K562 (cell line): ENCODE measurements around the gene INSIG1. TPM values are rescaled to one million over a fixed set of nuclear protein-coding genes. Genes with fewer than 3 reads are reported as not detected.

ENCODE experiments used
- ADNP ChIP-seq: fragments of 200-800 bp; sonication (Bioruptor generic); IDR thresholded peaks from 2 replicates; pipeline ENCODE4 v1.6.1; 2016; ENCODE audit warnings: missing genetic modification characterization, missing compliant biosample characterization
- CREB1 ChIP-seq, 2 experiments: sonication (generic) in 1 of 2; formaldehyde crosslinking in 1 of 2; IDR thresholded peaks; 2 replicates each; pipeline versions ENCODE4 v1.6.1 to v1.8.0; 2012 to 2022; ENCODE audit warnings: inconsistent platforms in 1 of 2, mild to moderate bottlenecking in 1 of 2, missing genetic modification reagents in 1 of 2, moderate library complexity in 1 of 2
- CXXC5 ChIP-seq: fragments of 250-450 bp; sonication (Bioruptor Pico); IDR thresholded peaks from 2 replicates; pipeline ENCODE4 v1.8.0; 2022; ENCODE audit warnings: inconsistent platforms, mild to moderate bottlenecking, moderate library complexity
- ELF2 ChIP-seq: fragments of 250-450 bp; sonication (Bioruptor Pico); IDR thresholded peaks from 2 replicates; pipeline ENCODE4 v1.5.0; 2021; ENCODE audit warnings: mild to moderate bottlenecking
- ERF ChIP-seq: fragments of 450-650 bp; formaldehyde crosslinking; IDR thresholded peaks from 2 replicates; pipeline ENCODE4 v1.4.0; 2020; ENCODE audit warnings: mild to moderate bottlenecking, mixed read lengths
- GTF2F1 ChIP-seq: IDR thresholded peaks from 2 replicates; pipeline ENCODE4 v1.6.1; 2011; ENCODE audit warnings: low read depth, low read length, improper control_type of control experiment
- HBP1 ChIP-seq: fragments of 450-650 bp; formaldehyde crosslinking; IDR thresholded peaks from 2 replicates; pipeline ENCODE4 v1.4.0; 2022; ENCODE audit warnings: missing genetic modification characterization
- NELFE ChIP-seq: IDR thresholded peaks from 2 replicates; pipeline ENCODE4 v1.6.1; 2011; ENCODE audit warnings: mild to moderate bottlenecking; ENCODE audit not compliant: insufficient read depth, insufficient read length
- NR2C1 ChIP-seq, 2 experiments: fragments of 450-650 bp; IDR thresholded peaks; 2 replicates each; pipeline ENCODE4 v1.6.1; 2017; ENCODE audit warnings: mild to moderate bottlenecking in 2 of 2, antibody characterized with exemption in 1 of 2, inconsistent platforms in 1 of 2, missing compliant biosample characterization in 1 of 2, missing genetic modification characterization in 1 of 2
- POLR2AphosphoS2 ChIP-seq: IDR thresholded peaks from 2 replicates; pipeline ENCODE4 v1.6.1; 2012; ENCODE audit warnings: low read length, improper control_type of control experiment
- POLR2B ChIP-seq: fragments of 450-650 bp; IDR thresholded peaks from 2 replicates; pipeline ENCODE4 v1.6.1; 2018; ENCODE audit warnings: low read depth; ENCODE audit not compliant: partially characterized antibody
- TCF3 ChIP-seq: sonication (generic); formaldehyde crosslinking; IDR thresholded peaks from 2 replicates; pipeline ENCODE4 v1.4.0; 2020; ENCODE audit warnings: mild to moderate bottlenecking, missing genetic modification reagents
- TEAD1 ChIP-seq, 2 experiments: fragments of 450-650 bp in 1 of 2; sonication (generic) in 1 of 2; formaldehyde crosslinking; IDR thresholded peaks; 2 replicates each; pipeline versions ENCODE4 v1.4.0 to v1.8.0; 2020 to 2022; ENCODE audit warnings: mild to moderate bottlenecking in 2 of 2, missing genetic modification reagents in 1 of 2
- THRAP3 ChIP-seq: fragments of 450-650 bp; IDR thresholded peaks from 2 replicates; pipeline ENCODE4 v1.6.1; 2016; ENCODE audit warnings: mild to moderate bottlenecking, inconsistent platforms, borderline replicate concordance
- ZNF263 ChIP-seq: sonication (generic); formaldehyde crosslinking; IDR thresholded peaks from 2 replicates; pipeline ENCODE4 v1.8.0; 2022; ENCODE audit warnings: mild to moderate bottlenecking, missing genetic modification reagents, borderline replicate concordance
- ZNF551 ChIP-seq: fragments of 250-450 bp; sonication (Bioruptor Pico); IDR thresholded peaks from 2 replicates; pipeline ENCODE4 v1.5.0; 2021; ENCODE audit warnings: mild to moderate bottlenecking, moderate library complexity
- ZNF696 ChIP-seq: fragments of 250-450 bp; sonication (Bioruptor Pico); conservative IDR thresholded peaks from 2 replicates; pipeline ENCODE4 v1.4.0; 2020; ENCODE audit warnings: mild to moderate bottlenecking, moderate library complexity
- ZNF77 ChIP-seq: fragments of 250-450 bp; sonication (Bioruptor Pico); IDR thresholded peaks from 2 replicates; pipeline ENCODE4 v1.5.0; 2020
- polyA plus RNA-seq, 8 experiments: library from polyadenylated mRNA; depleted of rRNA in 4 of 8; stranded (reverse) in 5 of 8; unstranded in 3 of 8; fragments of >200 nt; fragmentation: Nextera tagmentation in 2 of 8; fragmentation: Illumina TruSeq in 1 of 8; extraction: Ambion mirVana in 2 of 8; extraction: Trizol in 1 of 8; gene quantifications; 2 replicates each; pipeline versions ENCODE4 v1.2.1 to v1.2.3, GENCODE V29; 2011 to 2014; ENCODE audit warnings: inconsistent platforms in 1 of 8, missing spikeins in 1 of 8
- total RNA-seq, 7 experiments: library from RNA; depleted of rRNA in 6 of 7; stranded (reverse); fragments of >200 nt in 6 of 7; fragmentation: Illumina TruSeq in 2 of 7; extraction: Trizol in 2 of 7; gene quantifications; 2 replicates each; pipeline versions ENCODE4 v1.2.1 to v1.2.3, GENCODE V29; 2011 to 2021; ENCODE audit warnings: low replicate concordance in 1 of 7
- TF ChIP-seq, protein P1 (sequence below): fragments of 150-350 bp; conservative IDR thresholded peaks from 2 replicates; pipeline ENCODE4 v1.6.1; 2014; ENCODE audit warnings: low read length
- TF ChIP-seq, protein P2 (sequence below): fragments of 450-650 bp; IDR thresholded peaks from 2 replicates; pipeline ENCODE4 v1.7.1; 2018; ENCODE audit warnings: mild to moderate bottlenecking, low read depth; ENCODE audit not compliant: partially characterized antibody

Gene INSIG1
- total and polyA plus RNA-seq, 9 of the 15 experiments (the other 6 are each of a cell fraction or from before 2014, with no cell fraction given) = 57.1 to 787 (median 238) TPM

- TF ChIP-seq ERF (CRISPR knock-in tag) (peak; percentile 65), CXXC5 (no peak), NELFE (no peak), POLR2B (peak; percentile 75), ZNF696 (CRISPR knock-in tag) (0 out of 2 replicates have a peak, but pooled peaks have one; percentile 32), ZNF551 (CRISPR knock-in tag) (peak; percentile 78), GTF2F1 (no peak), ZNF263 (CRISPR knock-in tag) (0 out of 2 replicates have a peak, but pooled peaks have one; percentile 24), TEAD1 (CRISPR knock-in tag; IDR thresholded peaks at IDR 0.05) (peak in 1 of 2 experiments; percentile 32; a peak in 1 of 4 replicates), HBP1 (CRISPR knock-in tag) (peak; percentile 28; the same call in 1 of the 2 replicates), ADNP (tag) (no peak), TCF3 (CRISPR knock-in tag) (peak; percentile 18; the same call in 1 of the 2 replicates), NR2C1 (IDR thresholded peaks at IDR 0.05) (no peak), NR2C1 (tag; IDR thresholded peaks at IDR 0.05) (no peak), ZNF77 (peak; percentile 11; the same call in 1 of the 2 replicates), POLR2AphosphoS2 (peak; percentile 99), THRAP3 (peak; percentile 97; the same call in 1 of the 2 replicates), ELF2 (CRISPR knock-in tag) (no peak), CREB1 (IDR thresholded peaks at IDR 0.05) (0 out of 2 replicates have a peak, but pooled peaks have one; percentile 11), CREB1 (CRISPR knock-in tag; IDR thresholded peaks at IDR 0.05) (no peak)
- TF ChIP-seq, protein P1, sequence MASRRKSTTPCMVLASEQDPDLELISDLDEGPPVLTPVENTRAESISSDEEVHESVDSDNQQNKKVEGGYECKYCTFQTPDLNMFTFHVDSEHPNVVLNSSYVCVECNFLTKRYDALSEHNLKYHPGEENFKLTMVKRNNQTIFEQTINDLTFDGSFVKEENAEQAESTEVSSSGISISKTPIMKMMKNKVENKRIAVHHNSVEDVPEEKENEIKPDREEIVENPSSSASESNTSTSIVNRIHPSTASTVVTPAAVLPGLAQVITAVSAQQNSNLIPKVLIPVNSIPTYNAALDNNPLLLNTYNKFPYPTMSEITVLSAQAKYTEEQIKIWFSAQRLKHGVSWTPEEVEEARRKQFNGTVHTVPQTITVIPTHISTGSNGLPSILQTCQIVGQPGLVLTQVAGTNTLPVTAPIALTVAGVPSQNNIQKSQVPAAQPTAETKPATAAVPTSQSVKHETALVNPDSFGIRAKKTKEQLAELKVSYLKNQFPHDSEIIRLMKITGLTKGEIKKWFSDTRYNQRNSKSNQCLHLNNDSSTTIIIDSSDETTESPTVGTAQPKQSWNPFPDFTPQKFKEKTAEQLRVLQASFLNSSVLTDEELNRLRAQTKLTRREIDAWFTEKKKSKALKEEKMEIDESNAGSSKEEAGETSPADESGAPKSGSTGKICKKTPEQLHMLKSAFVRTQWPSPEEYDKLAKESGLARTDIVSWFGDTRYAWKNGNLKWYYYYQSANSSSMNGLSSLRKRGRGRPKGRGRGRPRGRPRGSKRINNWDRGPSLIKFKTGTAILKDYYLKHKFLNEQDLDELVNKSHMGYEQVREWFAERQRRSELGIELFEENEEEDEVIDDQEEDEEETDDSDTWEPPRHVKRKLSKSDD = no peak
- TF ChIP-seq, protein P2, sequence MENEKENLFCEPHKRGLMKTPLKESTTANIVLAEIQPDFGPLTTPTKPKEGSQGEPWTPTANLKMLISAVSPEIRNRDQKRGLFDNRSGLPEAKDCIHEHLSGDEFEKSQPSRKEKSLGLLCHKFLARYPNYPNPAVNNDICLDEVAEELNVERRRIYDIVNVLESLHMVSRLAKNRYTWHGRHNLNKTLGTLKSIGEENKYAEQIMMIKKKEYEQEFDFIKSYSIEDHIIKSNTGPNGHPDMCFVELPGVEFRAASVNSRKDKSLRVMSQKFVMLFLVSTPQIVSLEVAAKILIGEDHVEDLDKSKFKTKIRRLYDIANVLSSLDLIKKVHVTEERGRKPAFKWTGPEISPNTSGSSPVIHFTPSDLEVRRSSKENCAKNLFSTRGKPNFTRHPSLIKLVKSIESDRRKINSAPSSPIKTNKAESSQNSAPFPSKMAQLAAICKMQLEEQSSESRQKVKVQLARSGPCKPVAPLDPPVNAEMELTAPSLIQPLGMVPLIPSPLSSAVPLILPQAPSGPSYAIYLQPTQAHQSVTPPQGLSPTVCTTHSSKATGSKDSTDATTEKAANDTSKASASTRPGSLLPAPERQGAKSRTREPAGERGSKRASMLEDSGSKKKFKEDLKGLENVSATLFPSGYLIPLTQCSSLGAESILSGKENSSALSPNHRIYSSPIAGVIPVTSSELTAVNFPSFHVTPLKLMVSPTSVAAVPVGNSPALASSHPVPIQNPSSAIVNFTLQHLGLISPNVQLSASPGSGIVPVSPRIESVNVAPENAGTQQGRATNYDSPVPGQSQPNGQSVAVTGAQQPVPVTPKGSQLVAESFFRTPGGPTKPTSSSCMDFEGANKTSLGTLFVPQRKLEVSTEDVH = peak; percentile 61
Observed at GRCh38 chr7:155310425-155311114, 12.9 kb downstream of the INSIG1 start (continued).
